ENCODE data around the gene ASTN2.

DNA sequence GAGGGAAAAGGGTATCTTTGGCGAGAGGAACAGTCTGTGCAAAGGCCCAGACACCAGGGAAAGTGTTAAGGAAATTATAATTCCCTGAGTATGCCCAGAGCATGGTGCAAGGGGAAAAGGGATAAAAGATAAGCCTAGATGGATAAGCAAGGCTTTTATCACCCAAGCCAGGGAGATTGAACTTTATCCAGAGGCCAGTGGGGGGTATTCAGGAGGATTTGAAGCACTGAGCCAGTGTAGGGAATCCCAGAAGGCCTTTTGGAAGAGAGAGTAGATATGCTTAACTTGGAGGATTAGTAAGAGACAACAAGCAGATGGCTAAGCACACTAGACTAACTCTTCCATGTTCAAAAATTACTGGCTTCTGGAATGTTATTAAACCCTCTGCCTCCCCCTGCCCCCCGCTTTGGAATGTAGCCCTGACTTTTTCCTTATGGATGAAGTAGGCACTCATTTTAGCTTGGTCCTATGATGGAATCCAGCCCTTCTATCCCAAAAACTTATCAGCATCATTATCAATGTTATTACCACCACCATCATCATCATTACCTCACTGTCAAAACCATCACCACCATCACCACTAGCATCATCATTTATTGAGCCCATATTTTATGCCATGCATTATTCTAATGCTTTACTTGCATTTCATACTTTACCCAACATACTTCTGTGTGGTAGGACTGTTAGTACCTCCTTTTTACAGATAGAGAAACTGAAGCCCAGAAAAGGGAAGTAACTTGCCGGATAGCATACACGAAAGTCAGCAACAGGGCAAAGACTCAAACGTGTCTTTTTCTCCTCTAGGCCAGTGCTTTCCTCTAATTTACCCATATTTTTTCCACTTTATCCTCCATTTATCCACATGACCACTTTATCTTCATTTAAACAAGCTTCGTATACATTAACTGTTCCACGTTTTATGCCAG, 1024.3 kb downstream of the ASTN2 start:
- TF ChIP-seq CTCF (IDR thresholded peaks at IDR 0.05) (no peak), POLR2AphosphoS5 (IDR thresholded peaks at IDR 0.05) (no peak), POLR2A (IDR thresholded peaks at IDR 0.05) (no peak), EP300 (IDR thresholded peaks at IDR 0.05) (no peak)

Data from sigmoid colon (tissue), 4 donors.